Panc1 (cell line): Measurements from ENCODE around the gene SLC6A19. TPM values are rescaled to one million over a fixed set of nuclear protein-coding genes. Genes with fewer than 3 reads are reported as not detected.

Experiments
- ATAC-seq: fragments of 200-7000 bp; cut with Tn5 transposase; 2 replicates; pipeline ENCODE4 v1.9.1; 2020; ENCODE audit warnings: mild to moderate bottlenecking, moderate library complexity
- BruUV-seq: library from RNA; stranded (reverse); fragments of 400-500 nt; replicated peaks from 2 replicates; lab custom pipeline; 2021; lab: Mats Ljungman, UMichigan
- CTCF ChIA-PET: fragments of 300-600 bp; sonication (Branson Sonifier 250); formaldehyde crosslinking; loops from one replicate; lab custom pipeline; 2022; ENCODE audit warnings: antibody characterized with exemption; lab: Charles Lee
- POLR2A ChIA-PET: fragments of 300-600 bp; sonication (Branson Sonifier 250); formaldehyde crosslinking; loops from one replicate; lab custom pipeline; 2022; ENCODE audit warnings: antibody characterized with exemption; lab: Charles Lee
- DNase-seq: peaks from one replicate; pipeline ENCODE4 v3.0.0-alpha.2; 2010; ENCODE audit warnings: low read depth, low spot score
- H3K27ac ChIP-seq: 2 replicates; pipeline ENCODE4 v1.5.1; 2011; ENCODE audit warnings: mild to moderate bottlenecking, low read length, inconsistent platforms
- H3K27me3 ChIP-seq: fragments of 200-500 bp; sonication (Bioruptor generic); 2 replicates; pipeline ENCODE4 v1.6.0; 2014; ENCODE audit warnings: low read length, inconsistent platforms; ENCODE audit not compliant: control insufficient read depth, insufficient read depth
- H3K36me3 ChIP-seq: fragments of 200-500 bp; sonication (Bioruptor generic); 2 replicates; pipeline ENCODE4 v1.5.1; 2014; ENCODE audit warnings: inconsistent platforms, mild to moderate bottlenecking, low read length, moderate library complexity; ENCODE audit not compliant: control insufficient read depth, insufficient read depth
- H3K4me1 ChIP-seq: 2 replicates; pipeline ENCODE4 v1.5.1; 2011; ENCODE audit warnings: inconsistent platforms, mild to moderate bottlenecking, low read length, moderate library complexity; ENCODE audit not compliant: control insufficient read depth, insufficient read depth
- H3K4me3 ChIP-seq, 2 experiments: 2 replicates each; pipeline ENCODE4 v1.5.1; 2011 to 2012; ENCODE audit warnings: low read depth in 2 of 2, low read length in 2 of 2, mild to moderate bottlenecking in 2 of 2, inconsistent platforms in 1 of 2, moderate library complexity in 1 of 2
- H3K9me3 ChIP-seq: fragments of 200-500 bp; sonication (Bioruptor generic); 2 replicates; pipeline ENCODE4 v1.5.1; 2014; ENCODE audit warnings: low read depth, mild to moderate bottlenecking, inconsistent platforms, low read length, moderate library complexity; ENCODE audit not compliant: control insufficient read depth, insufficient read depth
- CTCF ChIP-seq: fragments of 450-650 bp; IDR thresholded peaks from 2 replicates; pipeline ENCODE4 v1.5.1; 2017; ENCODE audit warnings: mild to moderate bottlenecking
- POLR2AphosphoS5 ChIP-seq: IDR thresholded peaks from 2 replicates; pipeline ENCODE4 v1.6.1; 2012; ENCODE audit warnings: mild to moderate bottlenecking, low read depth, low read length, moderate library complexity
- REST ChIP-seq, 2 experiments: IDR thresholded peaks; 2 replicates each; pipeline ENCODE4 v1.6.1; 2011 to 2012; ENCODE audit warnings: low read depth in 2 of 2, control low read depth in 1 of 2, low read length in 1 of 2, mild to moderate bottlenecking in 1 of 2, moderate library complexity in 1 of 2; ENCODE audit not compliant: insufficient read depth in 1 of 2
- SIN3A ChIP-seq: IDR thresholded peaks from 2 replicates; pipeline ENCODE4 v1.6.1; 2012; ENCODE audit warnings: low read depth, mild to moderate bottlenecking, low read length, moderate library complexity, borderline replicate concordance; ENCODE audit not compliant: insufficient read depth
- TCF7L2 ChIP-seq: IDR thresholded peaks from 2 replicates; pipeline ENCODE4 v1.6.1; 2011; ENCODE audit warnings: mild to moderate bottlenecking, low read depth, low read length, inconsistent platforms
- in situ Hi-C: cut with HindIII; loops from 2 replicates; pipeline ENCODE4 v1.10.0; 2016; ENCODE audit warnings: low sequenced_read_pairs, low pct_unique_long_range_greater_than_20kb
- intact Hi-C: fragments of 100-400 bp; cut with micrococcal nuclease; formaldehyde crosslinking; loops from one replicate; pipeline ENCODE4 v1.10.0; 2022; ENCODE audit not compliant: unreplicated experiment
- total RNA-seq: library from RNA; stranded (reverse); gene quantifications from one replicate; pipeline ENCODE4 v1.2.1, GENCODE V29; 2021; ENCODE audit not compliant: unreplicated experiment

SLC6A19 gene
- total RNA-seq, 1 experiment from 2014 or later: 0.23 TPM

- no peaks in the 10 kb centered on the region for H3K27me3 ChIP-seq
- TF ChIP-seq SIN3A: no peak
- TF ChIP-seq POLR2AphosphoS5: no peak
- H3K4me1 ChIP-seq: no peaks in the 10 kb centered on the region; the same call in 1 of the 2 replicates
- in situ Hi-C loops: no loop called here
- no peak for ATAC-seq
- no peaks in the 10 kb centered on the region for H3K36me3 ChIP-seq
- H3K27ac ChIP-seq: no peak overlapping the region
- intact Hi-C loops: no loop called here
- DNase-seq: no peak
- H3K9me3 ChIP-seq: no peaks in the 10 kb centered on the region
- BruUV-seq: no TSS peak
- no peak overlapping the region for H3K4me3 ChIP-seq
- ChIA-PET POLR2A (no interaction called here), CTCF (no interaction called here)
Measured at GRCh38 chr5:1210832-1211251, 9.4 kb downstream of the SLC6A19 start.

- in situ Hi-C loops (no loop called here), intact Hi-C loops (no loop called here)
- DNase-seq: no peak
- POLR2A ChIA-PET: no interaction called here
- Histone ChIP-seq H3K4me3 (no peak overlapping the region), H3K9me3 (no peaks in the 10 kb centered on the region), H3K4me1 (no peaks in the 10 kb centered on the region; the same call in 1 of the 2 replicates), H3K27ac (no peak overlapping the region), H3K36me3 (no peaks in the 10 kb centered on the region), H3K27me3 (no peaks in the 10 kb centered on the region)
- CTCF ChIA-PET: no interaction called here
- BruUV-seq: no TSS peak
- TF ChIP-seq SIN3A (no peak), REST (IDR thresholded peaks at IDR 0.05; ENCODE audit: insufficient read depth in 1 of 2, low read depth in 2 of 2, low read length in 1 of 2) (no peak), TCF7L2 (no peak), POLR2AphosphoS5 (no peak), CTCF (no peak)
- no peak for ATAC-seq
Measured at GRCh38 chr5:1211701-1212100, 10.3 kb downstream of the SLC6A19 start.

GRCh38 chr5:1212271-1212670 is 10.9 kb downstream of the SLC6A19 start:
- ATAC-seq (no peak), DNase-seq (no peak)
- no peak overlapping the region for H3K27ac ChIP-seq
- H3K4me3 ChIP-seq: no peak overlapping the region
- ChIA-PET CTCF (no interaction called here), POLR2A (no interaction called here)
- no peaks in the 10 kb centered on the region; the same call in 1 of the 2 replicates for H3K4me1 ChIP-seq
- in situ Hi-C loops: no loop called here
- no peak for TF ChIP-seq SIN3A
- TF ChIP-seq POLR2AphosphoS5: no peak
- no peaks in the 10 kb centered on the region for H3K27me3 ChIP-seq
- H3K9me3 ChIP-seq: no peaks in the 10 kb centered on the region
- H3K36me3 ChIP-seq: no peaks in the 10 kb centered on the region
- intact Hi-C loops: no loop called here
- no TSS peak for BruUV-seq
